Ishikawa (cell line): Measurements from ENCODE around the gene MATN1.

Experiments used
- REST ChIP-seq: IDR thresholded peaks from 2 replicates; pipeline ENCODE4 v1.6.1; 2012; ENCODE audit warnings: low read depth, mild to moderate bottlenecking
- TCF12 ChIP-seq: IDR thresholded peaks from 2 replicates; pipeline ENCODE4 v1.6.1; 2012; ENCODE audit warnings: low read depth
- TEAD4 ChIP-seq: IDR thresholded peaks from 2 replicates; pipeline ENCODE4 v1.6.1; 2012

- TF ChIP-seq TCF12 (no peak), TEAD4 (no peak), REST (no peak)
Observed at GRCh38 chr1:30728340-30728739, 5.0 kb upstream of the MATN1 start.
